ENCODE data around the gene RAD51B.

Gene RAD51B

DNA sequence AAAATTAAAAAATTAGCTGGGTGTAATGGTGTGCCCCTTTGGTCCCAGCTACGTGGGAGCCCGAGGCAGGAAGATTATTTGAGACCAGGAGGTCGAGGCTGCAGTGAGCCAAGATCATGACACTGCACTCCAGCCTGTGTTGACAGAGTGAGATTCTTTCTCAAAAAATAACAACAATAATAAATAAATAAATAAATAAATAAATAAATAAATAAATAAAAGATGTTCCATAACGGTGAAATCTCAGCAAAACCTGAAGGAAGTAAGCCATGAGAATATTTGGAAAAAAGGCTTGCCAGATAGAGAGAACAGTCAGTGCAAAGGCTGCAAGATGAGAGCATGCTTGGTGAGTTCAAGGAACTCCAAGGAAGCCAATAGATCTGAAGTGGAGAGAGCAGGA, 176.7 kb downstream of the RAD51B start:
- Histone ChIP-seq H2AFZ (no peak overlapping the region), H3K27me3 (ENCODE audit: control insufficient read depth, insufficient read depth, low read length) (no peaks in the 10 kb centered on the region), H3K27ac (no peak overlapping the region), H3K9ac (no peak overlapping the region), H3K9me3 (ENCODE audit: control insufficient read depth, low read length) (no peaks in the 10 kb centered on the region), H3K79me2 (no peaks in the 10 kb centered on the region), H3K4me3 (ENCODE audit: low read depth, low read length) (no peak overlapping the region), H3K36me3 (ENCODE audit: control insufficient read depth, insufficient read depth, low read length) (no peaks in the 10 kb centered on the region), H3K4me2 (ENCODE audit: low read length) (no peak overlapping the region), H3K4me1 (no peaks in the 10 kb centered on the region)
- TF ChIP-seq, protein P1, sequence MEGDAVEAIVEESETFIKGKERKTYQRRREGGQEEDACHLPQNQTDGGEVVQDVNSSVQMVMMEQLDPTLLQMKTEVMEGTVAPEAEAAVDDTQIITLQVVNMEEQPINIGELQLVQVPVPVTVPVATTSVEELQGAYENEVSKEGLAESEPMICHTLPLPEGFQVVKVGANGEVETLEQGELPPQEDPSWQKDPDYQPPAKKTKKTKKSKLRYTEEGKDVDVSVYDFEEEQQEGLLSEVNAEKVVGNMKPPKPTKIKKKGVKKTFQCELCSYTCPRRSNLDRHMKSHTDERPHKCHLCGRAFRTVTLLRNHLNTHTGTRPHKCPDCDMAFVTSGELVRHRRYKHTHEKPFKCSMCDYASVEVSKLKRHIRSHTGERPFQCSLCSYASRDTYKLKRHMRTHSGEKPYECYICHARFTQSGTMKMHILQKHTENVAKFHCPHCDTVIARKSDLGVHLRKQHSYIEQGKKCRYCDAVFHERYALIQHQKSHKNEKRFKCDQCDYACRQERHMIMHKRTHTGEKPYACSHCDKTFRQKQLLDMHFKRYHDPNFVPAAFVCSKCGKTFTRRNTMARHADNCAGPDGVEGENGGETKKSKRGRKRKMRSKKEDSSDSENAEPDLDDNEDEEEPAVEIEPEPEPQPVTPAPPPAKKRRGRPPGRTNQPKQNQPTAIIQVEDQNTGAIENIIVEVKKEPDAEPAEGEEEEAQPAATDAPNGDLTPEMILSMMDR (IDR thresholded peaks at IDR 0.05): no peak

DNA sequence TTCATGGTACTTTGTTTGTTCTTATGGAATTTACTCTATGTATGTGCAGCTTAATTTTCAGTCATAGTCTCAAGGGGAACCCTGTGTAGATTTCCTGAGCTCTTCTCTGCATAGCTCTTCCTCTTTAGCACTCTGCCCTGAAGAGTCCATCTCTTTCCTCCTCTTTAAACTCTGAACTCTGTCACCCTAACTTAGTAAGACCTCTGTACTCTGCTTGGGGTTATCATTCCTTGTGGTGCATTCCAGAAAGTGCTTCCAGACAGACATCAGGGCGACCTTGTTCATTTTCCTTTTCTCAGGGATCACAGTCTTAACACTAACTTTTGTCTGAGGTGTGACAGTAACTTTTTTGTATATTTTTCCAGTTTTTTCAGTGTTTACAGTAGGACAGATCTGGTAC, 179.3 kb downstream of the RAD51B start:
- TF ChIP-seq, protein P1 (IDR thresholded peaks at IDR 0.05): no peak

DNA sequence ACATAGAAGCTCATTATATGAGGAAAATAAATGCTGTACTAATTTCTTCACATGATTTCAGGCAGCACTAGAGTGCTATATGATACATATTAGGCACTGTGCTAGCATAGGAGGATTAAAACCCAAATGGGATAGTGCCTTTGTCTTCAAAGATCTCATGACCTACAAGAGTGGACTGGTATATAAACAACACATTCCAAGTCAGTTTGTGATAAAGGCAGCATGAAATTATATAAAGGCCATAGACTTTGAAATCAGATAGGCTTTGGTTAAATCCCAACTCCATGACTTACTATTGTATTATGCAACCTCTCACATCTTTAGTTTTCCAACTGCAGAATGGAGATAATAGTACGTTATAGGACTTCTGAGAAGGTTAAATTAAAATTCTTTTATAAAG, 179.7 kb downstream of the RAD51B start:
- Histone ChIP-seq H3K27ac (no peak overlapping the region), H2AFZ (no peak overlapping the region), H3K4me2 (ENCODE audit: low read length) (no peak overlapping the region), H3K27me3 (ENCODE audit: control insufficient read depth, insufficient read depth, low read length) (no peaks in the 10 kb centered on the region), H3K79me2 (no peaks in the 10 kb centered on the region), H3K9ac (no peak overlapping the region), H3K9me3 (ENCODE audit: control insufficient read depth, low read length) (no peaks in the 10 kb centered on the region), H3K36me3 (ENCODE audit: control insufficient read depth, insufficient read depth, low read length) (no peaks in the 10 kb centered on the region), H3K4me3 (ENCODE audit: low read depth, low read length) (no peak overlapping the region), H3K4me1 (no peaks in the 10 kb centered on the region)
- TF ChIP-seq, protein P1 (IDR thresholded peaks at IDR 0.05): no peak

More for the DNA sequence above, 179.3 kb downstream of the RAD51B start:
- H3K36me3 ChIP-seq (ENCODE audit: control insufficient read depth, insufficient read depth, low read length): no peaks in the 10 kb centered on the region
- no peak overlapping the region for H3K27ac ChIP-seq
- H3K27me3 ChIP-seq (ENCODE audit: control insufficient read depth, insufficient read depth, low read length): no peaks in the 10 kb centered on the region
- H3K4me1 ChIP-seq: no peaks in the 10 kb centered on the region
- H3K9ac ChIP-seq: no peak overlapping the region
- no peaks in the 10 kb centered on the region for H3K79me2 ChIP-seq
- no peak overlapping the region for H3K4me3 ChIP-seq (ENCODE audit: low read depth, low read length)
- H3K4me2 ChIP-seq (ENCODE audit: low read length): no peak overlapping the region
- no peak overlapping the region for H2AFZ ChIP-seq
- H3K9me3 ChIP-seq (ENCODE audit: control insufficient read depth, low read length): no peaks in the 10 kb centered on the region

DNA sequence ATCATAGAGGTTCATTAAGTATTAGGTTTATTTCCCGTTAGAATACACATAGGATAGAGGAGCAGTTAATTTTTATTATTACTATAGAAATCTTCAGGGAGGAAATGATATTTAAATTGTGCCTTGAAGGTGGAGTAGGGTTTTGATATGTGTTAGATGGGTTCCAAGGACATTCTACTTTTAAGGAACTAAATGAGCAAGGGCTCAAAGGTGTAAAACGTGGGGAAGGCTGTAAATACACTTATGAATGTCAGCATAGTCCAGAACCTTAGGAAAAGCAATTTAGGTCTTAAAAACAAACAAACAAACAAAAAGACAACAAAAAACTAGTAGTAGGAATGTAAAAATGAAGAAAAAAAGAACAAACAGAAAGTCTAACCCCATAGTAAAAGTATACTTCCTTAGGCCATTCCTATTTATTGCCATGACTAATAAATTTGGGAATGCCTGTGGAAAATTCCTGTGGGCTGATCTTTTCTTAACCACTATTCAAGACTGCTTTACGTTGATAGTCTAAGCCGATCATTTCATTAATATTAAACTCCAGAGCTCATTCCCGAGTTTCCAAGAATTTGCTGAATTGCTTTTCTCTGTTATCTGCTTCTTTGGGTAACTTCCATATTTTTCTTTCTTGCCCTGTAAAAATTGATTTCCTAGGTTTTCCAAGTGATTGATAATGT, 180.3 kb downstream of the RAD51B start:
- H3K27me3 ChIP-seq (ENCODE audit: control insufficient read depth, insufficient read depth, low read length): no peaks in the 10 kb centered on the region
- no peaks in the 10 kb centered on the region for H3K9me3 ChIP-seq (ENCODE audit: control insufficient read depth, low read length)
- H3K27ac ChIP-seq: no peak overlapping the region
- no peaks in the 10 kb centered on the region for H3K79me2 ChIP-seq
- no peak overlapping the region for H2AFZ ChIP-seq
- H3K36me3 ChIP-seq (ENCODE audit: control insufficient read depth, insufficient read depth, low read length): no peaks in the 10 kb centered on the region
- no peak overlapping the region for H3K4me3 ChIP-seq (ENCODE audit: low read depth, low read length)
- H3K4me1 ChIP-seq: no peaks in the 10 kb centered on the region
- H3K4me2 ChIP-seq (ENCODE audit: low read length): no peak overlapping the region
- TF ChIP-seq, protein P1 (IDR thresholded peaks at IDR 0.05): no peak
- no peak overlapping the region for H3K9ac ChIP-seq

DNA sequence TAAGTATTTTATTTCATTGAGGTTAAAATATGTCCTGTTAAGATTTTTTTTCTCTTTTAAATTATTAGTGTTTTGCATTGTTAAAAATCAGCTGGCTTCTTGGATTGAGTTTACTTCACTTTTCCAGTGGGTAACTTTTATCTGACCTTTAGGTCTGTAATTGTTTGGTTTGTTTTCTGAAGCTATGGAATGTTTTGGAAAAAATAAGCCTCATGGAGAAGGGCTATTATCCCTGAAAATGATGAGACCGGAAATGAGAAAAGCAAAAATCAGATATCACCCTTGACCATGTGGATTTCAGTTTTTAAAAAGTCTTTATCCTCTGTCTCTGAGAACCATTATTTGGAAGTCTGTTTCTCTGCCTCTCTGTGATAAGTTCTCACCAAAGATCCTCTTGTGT, 180.9 kb downstream of the RAD51B start:
- no peaks in the 10 kb centered on the region for H3K27me3 ChIP-seq (ENCODE audit: control insufficient read depth, insufficient read depth, low read length)
- H3K79me2 ChIP-seq: no peaks in the 10 kb centered on the region
- no peak overlapping the region for H3K4me3 ChIP-seq (ENCODE audit: low read depth, low read length)
- H3K27ac ChIP-seq: no peak overlapping the region
- H3K4me2 ChIP-seq (ENCODE audit: low read length): no peak overlapping the region
- H2AFZ ChIP-seq: no peak overlapping the region
- no peak overlapping the region for H3K9ac ChIP-seq
- no peaks in the 10 kb centered on the region for H3K36me3 ChIP-seq (ENCODE audit: control insufficient read depth, insufficient read depth, low read length)
- H3K4me1 ChIP-seq: no peaks in the 10 kb centered on the region
- TF ChIP-seq, protein P1 (IDR thresholded peaks at IDR 0.05): no peak
- H3K9me3 ChIP-seq (ENCODE audit: control insufficient read depth, low read length): no peaks in the 10 kb centered on the region

Data from parathyroid adenoma (tissue), 2 donors.